HUDEP-2 (cell line): Measurements from ENCODE around the gene TGM3.

ENCODE experiments used
- DNase-seq, 76 experiments: peaks; one replicate each; lab custom pipeline; 2025; ENCODE audit not compliant: unreplicated experiment in 76 of 76; lab: John Stamatoyannopoulos, UW

Gene TGM3

GRCh38 chr20:2283706-2284423, 11.9 kb upstream of the TGM3 start:
- no peak for DNase-seq

GRCh38 chr20:2285193-2285592, 10.6 kb upstream of the TGM3 start:
- no peak for DNase-seq

DNA sequence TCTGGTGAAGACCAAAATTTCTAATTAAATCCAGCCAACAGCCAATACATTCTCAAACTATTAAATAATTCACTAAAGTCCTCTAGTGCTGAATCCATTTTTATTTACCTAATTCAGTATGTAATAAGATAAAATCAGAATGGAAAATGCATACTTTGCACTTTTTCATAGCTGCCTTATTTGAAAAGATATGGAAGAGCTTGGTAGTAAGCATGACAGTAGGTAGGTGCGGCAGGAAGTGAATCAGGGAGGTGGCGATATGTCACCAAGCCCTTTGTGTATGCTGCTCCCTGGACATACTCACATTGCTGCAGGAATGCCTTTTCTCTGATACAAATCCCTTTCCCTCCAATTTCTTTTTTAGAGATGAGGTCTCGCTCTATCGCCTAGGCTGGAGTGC, 10.2 kb upstream of the TGM3 start:
- DNase-seq = no peak

GRCh38 chr20:2287504-2287903, 8.3 kb upstream of the TGM3 start:
- no peak for DNase-seq

DNA sequence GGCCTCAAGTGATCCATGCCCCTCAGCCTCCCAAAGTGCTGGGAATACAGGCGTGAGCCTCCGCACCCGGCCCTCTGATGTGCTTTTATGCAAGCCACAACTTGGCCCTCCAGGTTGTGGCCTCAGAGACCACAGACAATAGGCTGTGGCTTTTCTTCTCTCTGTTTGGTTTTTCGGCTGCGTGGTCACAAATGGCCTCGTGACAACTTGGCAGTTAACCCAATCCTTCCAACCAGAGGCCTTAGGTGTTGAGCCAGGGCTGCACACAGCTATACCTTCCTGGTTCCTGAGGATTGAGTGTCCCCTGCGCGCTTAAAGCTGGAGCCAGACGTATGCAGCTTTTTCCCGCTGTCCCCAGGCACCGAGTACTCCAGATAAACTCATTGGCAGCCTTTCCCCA, 6.3 kb upstream of the TGM3 start:
- DNase-seq = no peak

- no peak for DNase-seq
Observed at GRCh38 chr20:2290486-2290885, 5.3 kb upstream of the TGM3 start.

DNA sequence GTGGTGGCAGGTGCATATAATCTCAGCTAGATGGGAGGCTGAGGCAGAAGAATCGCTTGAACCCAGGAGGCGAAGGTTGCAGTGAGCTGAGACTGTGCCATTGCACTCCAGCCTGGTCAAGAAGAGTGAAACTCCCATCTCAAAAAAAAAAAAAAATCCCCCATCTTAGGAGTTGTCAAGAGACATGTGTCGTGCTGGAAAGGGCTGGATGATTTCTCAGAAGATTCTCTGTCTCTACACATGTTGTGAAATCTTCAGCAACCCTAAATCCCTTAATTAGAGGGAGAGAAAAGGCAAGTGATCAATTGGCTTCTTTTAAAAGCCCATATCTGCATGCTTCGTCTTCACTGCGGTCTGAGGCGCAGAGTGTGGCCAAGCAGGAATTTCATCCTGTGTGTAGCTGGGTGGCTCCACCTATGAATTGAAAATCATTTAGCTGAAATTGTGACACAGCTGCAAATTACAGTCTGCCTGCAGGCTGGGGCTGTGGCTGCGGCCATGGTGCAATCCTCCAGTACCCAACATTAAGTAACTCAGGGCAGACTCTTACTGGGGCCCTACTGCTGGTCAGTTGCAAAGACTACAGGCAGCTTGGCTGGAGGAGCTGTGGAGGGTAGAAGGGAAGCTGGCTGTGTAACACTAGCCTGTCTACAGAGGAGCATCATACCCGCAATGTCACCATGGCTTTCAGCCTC, 3.2 kb upstream of the TGM3 start:
- DNase-seq = no peak

DNA sequence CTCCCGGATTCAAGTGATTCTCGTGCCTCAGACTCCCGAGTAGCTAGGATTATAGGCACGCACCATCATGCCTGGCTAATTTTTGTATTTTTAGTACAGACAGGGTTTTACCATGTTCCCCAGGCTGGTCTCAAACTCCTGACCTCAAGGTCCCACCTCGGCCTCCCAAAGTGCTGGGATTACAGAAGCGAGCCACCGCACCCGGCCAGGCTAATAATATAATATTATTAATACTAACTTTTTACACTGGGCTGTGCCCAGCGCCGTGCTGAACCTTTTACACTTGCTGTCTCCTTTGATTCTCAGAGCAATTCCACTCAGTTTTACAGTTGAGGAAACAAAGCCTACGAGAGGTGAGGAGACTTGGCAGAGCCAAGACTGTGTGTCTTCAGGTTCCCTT, 2.3 kb upstream of the TGM3 start:
- DNase-seq = no peak

DNA sequence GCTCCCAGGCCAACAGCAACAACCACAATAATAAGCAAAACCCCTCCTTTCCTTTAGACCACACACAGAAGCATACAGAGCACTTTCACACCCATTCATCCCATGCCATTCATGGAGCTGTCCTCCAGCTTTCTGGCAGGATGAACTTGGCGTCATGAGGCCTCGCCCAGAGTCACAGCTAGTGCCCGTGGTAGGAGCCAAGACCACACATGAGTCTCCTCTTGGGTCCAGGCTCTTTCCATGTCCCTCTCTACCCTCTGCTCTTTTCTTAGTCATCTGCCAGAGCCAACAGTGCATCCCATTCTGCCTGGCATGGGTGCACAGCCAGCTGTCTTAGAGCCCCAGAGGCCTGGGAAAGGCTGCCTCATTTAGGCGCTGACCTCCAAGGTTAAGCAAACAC, 1.8 kb upstream of the TGM3 start:
- no peak for DNase-seq

GRCh38 chr20:2295286-2295685, 515 bp upstream of the TGM3 start:
- no peak for DNase-seq

DNA sequence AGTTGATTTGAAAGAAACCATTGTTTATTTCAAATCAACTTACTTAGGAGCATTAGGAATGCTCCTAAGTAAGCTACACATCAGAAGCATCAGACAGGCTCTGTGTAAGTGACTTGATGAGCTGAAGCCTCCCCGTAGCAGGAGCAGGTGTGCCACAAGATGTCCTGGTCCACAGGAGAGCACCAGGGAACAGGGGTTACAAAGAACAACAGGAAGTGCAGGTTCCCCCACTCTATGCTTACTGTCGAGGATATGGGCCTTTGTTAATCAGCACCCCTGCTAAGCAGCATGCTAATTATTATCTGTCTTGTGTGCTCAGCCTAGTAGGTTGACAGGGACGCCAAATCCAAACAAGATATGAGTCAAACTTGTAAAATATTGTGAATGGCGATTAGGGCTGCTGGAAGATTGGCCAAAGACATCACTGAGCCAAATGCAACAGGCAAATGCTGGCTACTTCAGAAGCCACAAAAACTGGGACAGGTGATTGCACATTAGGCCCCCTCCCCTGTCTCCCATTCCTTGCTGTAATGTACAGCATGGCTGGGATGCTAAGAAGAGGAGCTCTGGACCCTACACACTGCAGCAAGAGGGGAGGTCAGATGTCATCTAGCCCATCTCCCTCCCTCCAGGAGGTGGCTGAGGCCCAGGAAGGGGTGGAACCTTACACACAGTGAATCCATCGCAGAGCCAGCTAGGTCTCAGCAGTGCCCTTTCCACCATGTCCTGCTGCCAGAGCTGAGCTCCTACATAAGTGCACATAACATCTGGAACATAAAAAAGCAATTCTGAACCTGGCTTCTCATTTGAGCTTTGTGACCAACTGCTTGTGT, 939 bp downstream of the TGM3 start:
- DNase-seq = no peak

- no peak for DNase-seq
Observed at GRCh38 chr20:2297357-2297728, 1.5 kb downstream of the TGM3 start.

GRCh38 chr20:2298116-2298515, 2.3 kb downstream of the TGM3 start:
- no peak for DNase-seq

DNA sequence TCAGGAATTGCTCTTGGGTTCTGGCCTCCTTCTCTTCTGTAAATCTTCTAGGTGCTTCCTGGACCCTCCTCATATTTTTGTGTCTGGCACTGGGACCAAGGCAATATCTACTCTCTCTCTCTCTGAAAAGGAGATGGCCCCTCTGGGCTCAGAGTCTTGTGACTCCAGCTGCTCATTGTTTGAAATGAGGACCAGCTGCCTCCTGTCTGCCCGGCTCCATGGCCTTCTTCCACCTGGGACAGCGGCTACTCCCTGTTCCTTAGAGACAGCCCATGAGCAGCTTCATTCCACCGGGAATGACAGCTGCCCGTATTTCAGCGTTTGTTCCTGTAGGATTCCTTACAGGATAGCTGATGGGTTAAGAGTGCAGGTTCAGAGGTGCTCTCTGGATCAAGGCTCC, 2.9 kb downstream of the TGM3 start:
- DNase-seq = no peak

- no peak for DNase-seq
Observed at GRCh38 chr20:2299301-2299700, 3.5 kb downstream of the TGM3 start.

GRCh38 chr20:2300002-2300401, 4.2 kb downstream of the TGM3 start:
- DNase-seq = no peak

- no peak for DNase-seq
Observed at GRCh38 chr20:2300420-2300819, 4.6 kb downstream of the TGM3 start.

GRCh38 chr20:2301164-2301622, 5.4 kb downstream of the TGM3 start:
- peak in 7 of 76 experiments; percentile 1 to 41 (median 16) for DNase-seq

- DNase-seq = no peak
Observed at GRCh38 chr20:2302384-2303060, 6.7 kb downstream of the TGM3 start.

DNA sequence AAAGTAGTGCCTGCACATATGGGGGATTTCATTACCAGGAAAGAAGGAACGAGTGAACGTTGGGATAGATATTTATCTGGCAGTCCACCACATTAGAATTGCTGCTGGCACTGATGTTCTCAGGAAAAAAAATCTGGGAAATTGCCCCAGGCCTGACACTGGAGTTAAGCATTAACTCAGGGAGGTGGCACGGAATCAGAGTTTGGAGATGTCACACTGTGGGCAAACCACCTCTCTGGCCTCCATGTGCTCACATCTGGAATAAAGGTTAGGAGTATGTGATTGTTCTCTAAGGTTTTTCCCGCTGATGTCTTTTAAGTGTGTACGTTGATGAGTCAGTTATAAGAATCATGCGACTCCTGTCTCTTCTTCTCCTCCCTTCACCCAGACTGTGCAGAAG, 7.9 kb downstream of the TGM3 start:
- no peak for DNase-seq

DNA sequence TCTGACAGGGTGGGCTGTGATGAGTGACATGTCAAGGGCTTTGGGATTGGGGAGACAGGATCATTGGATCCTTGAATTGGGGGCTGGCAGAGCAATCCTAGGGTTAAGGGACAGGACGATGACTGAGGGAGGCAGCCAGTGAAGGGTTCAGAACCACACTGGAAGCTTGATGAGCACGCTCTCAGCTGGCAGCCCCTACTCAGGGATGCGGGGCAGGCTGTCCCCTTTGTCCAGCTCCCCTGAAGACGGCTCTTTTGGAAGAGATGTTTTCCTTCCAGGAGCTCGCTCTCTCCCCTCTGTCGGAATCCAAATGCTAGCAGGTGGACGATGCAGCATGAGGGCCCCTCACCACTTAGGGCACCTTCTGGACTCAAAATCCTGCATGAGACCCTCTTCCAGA, 8.4 kb downstream of the TGM3 start:
- no peak for DNase-seq
